ENCODE results near the gene ESR1. TPM values are rescaled to one million over a fixed set of nuclear protein-coding genes. Genes with fewer than 3 reads are reported as not detected.

ESR1 gene
- total and polyA plus RNA-seq, 7 experiments from 2014 or later = 0.59 to 5.2 (median 2.8) TPM

GRCh38 chr6:152001408-152001807 is 193.9 kb downstream of the ESR1 start:
- ChIA-PET POLR2A (no interaction called here), CTCF (no interaction called here)
- H3K27me3 ChIP-seq (ENCODE audit: control insufficient read depth in 2 of 2, insufficient read depth in 2 of 2, low read length in 2 of 2) = no peaks in the 10 kb centered on the region
- Mint-ChIP-seq H3K27me3 (peaks cover 0 to 6% (median 0%) of the 10 kb centered on the region in 5 donors), H3K9me3 (no peaks in the 10 kb centered on the region), H3K27ac (no peak overlapping the region), H3K36me3 (peaks cover 0 to 3% (median 0%) of the 10 kb centered on the region in 5 donors), H3K4me1 (no peaks in the 10 kb centered on the region), H3K4me3 (no peak overlapping the region)
- ATAC-seq (no peak), DNase-seq (no peak)
- no peaks in the 10 kb centered on the region for H3K9me3 ChIP-seq (ENCODE audit: control insufficient read depth in 2 of 3, low read length in 3 of 3)
- intact Hi-C loops (cut with micrococcal nuclease) = no loop called here
- no peaks in the 10 kb centered on the region for H3K4me1 ChIP-seq (ENCODE audit: control insufficient read depth in 2 of 2, insufficient read depth in 2 of 2, low read length in 2 of 2)
- H3K36me3 ChIP-seq (ENCODE audit: control insufficient read depth in 2 of 3, insufficient read depth in 3 of 3, low read length in 3 of 3) = no peaks in the 10 kb centered on the region
- H3K4me3 ChIP-seq (ENCODE audit: low read length) = no peak overlapping the region
- no peak overlapping the region for H3K27ac ChIP-seq (ENCODE audit: low read depth, low read length)

GRCh38 chr6:152002306-152002705 is 194.8 kb downstream of the ESR1 start:
- DNase-seq (no peak), ATAC-seq (no peak)
- Mint-ChIP-seq H3K9me3 (no peaks in the 10 kb centered on the region), H3K36me3 (peaks cover 0 to 3% (median 0%) of the 10 kb centered on the region in 5 donors), H3K27me3 (peaks cover 0 to 3% (median 0%) of the 10 kb centered on the region in 5 donors), H3K4me1 (no peaks in the 10 kb centered on the region), H3K4me3 (no peak overlapping the region), H3K27ac (no peak overlapping the region)
- Histone ChIP-seq H3K9me3 (ENCODE audit: control insufficient read depth in 2 of 3, low read length in 3 of 3) (no peaks in the 10 kb centered on the region), H3K27me3 (ENCODE audit: control insufficient read depth in 2 of 2, insufficient read depth in 2 of 2, low read length in 2 of 2) (no peaks in the 10 kb centered on the region), H3K4me1 (ENCODE audit: control insufficient read depth in 2 of 2, insufficient read depth in 2 of 2, low read length in 2 of 2) (no peaks in the 10 kb centered on the region), H3K27ac (ENCODE audit: low read depth, low read length) (no peak overlapping the region), H3K4me3 (ENCODE audit: low read length) (no peak overlapping the region), H3K36me3 (ENCODE audit: control insufficient read depth in 2 of 3, insufficient read depth in 3 of 3, low read length in 3 of 3) (no peaks in the 10 kb centered on the region)
- CTCF ChIA-PET = no interaction called here
- POLR2A ChIA-PET = no interaction called here
- intact Hi-C loops (cut with micrococcal nuclease) = no loop called here

GRCh38 chr6:152004036-152004566 is 196.6 kb downstream of the ESR1 start:
- ChIA-PET CTCF (no interaction called here), POLR2A (no interaction called here)
- Mint-ChIP-seq H3K4me1 (no peaks in the 10 kb centered on the region), H3K36me3 (peaks cover 0 to 3% (median 0%) of the 10 kb centered on the region in 5 donors), H3K4me3 (no peak overlapping the region), H3K27ac (no peak overlapping the region), H3K27me3 (peaks cover 0 to 3% (median 0%) of the 10 kb centered on the region in 5 donors), H3K9me3 (no peaks in the 10 kb centered on the region)
- no peaks in the 10 kb centered on the region for H3K27me3 ChIP-seq (ENCODE audit: control insufficient read depth in 2 of 2, insufficient read depth in 2 of 2, low read length in 2 of 2)
- H3K4me1 ChIP-seq (ENCODE audit: control insufficient read depth in 2 of 2, insufficient read depth in 2 of 2, low read length in 2 of 2) = no peaks in the 10 kb centered on the region
- intact Hi-C loops (cut with micrococcal nuclease) = loop anchor here in 1 of 2 donors (2.0 kb wide), 1 partner anchor 31 kb away; no protein-coding TSS in a partner anchor
- no peaks in the 10 kb centered on the region for H3K9me3 ChIP-seq (ENCODE audit: control insufficient read depth in 2 of 3, low read length in 3 of 3)
- DNase-seq = no peak
- no peak for ATAC-seq
- H3K27ac ChIP-seq (ENCODE audit: low read depth, low read length) = no peak overlapping the region
- H3K4me3 ChIP-seq (ENCODE audit: low read length) = no peak overlapping the region
- no peaks in the 10 kb centered on the region for H3K36me3 ChIP-seq (ENCODE audit: control insufficient read depth in 2 of 3, insufficient read depth in 3 of 3, low read length in 3 of 3)

- ChIA-PET CTCF (no interaction called here), POLR2A (no interaction called here)
- DNase-seq = no peak
- Histone ChIP-seq H3K4me1 (ENCODE audit: control insufficient read depth in 2 of 2, insufficient read depth in 2 of 2, low read length in 2 of 2) (no peaks in the 10 kb centered on the region), H3K27me3 (ENCODE audit: control insufficient read depth in 2 of 2, insufficient read depth in 2 of 2, low read length in 2 of 2) (no peaks in the 10 kb centered on the region), H3K4me3 (ENCODE audit: low read length) (no peak overlapping the region), H3K9me3 (ENCODE audit: control insufficient read depth in 2 of 3, low read length in 3 of 3) (no peaks in the 10 kb centered on the region), H3K36me3 (ENCODE audit: control insufficient read depth in 2 of 3, insufficient read depth in 3 of 3, low read length in 3 of 3) (no peaks in the 10 kb centered on the region), H3K27ac (ENCODE audit: low read depth, low read length) (no peak overlapping the region)
- intact Hi-C loops (cut with micrococcal nuclease) = loop anchor here in 1 of 2 donors (2.0 kb wide), 1 partner anchor 32 kb away; no protein-coding TSS in a partner anchor
- Mint-ChIP-seq H3K36me3 (peaks cover 0 to 3% (median 0%) of the 10 kb centered on the region in 5 donors), H3K4me3 (no peak overlapping the region), H3K4me1 (no peaks in the 10 kb centered on the region), H3K27ac (no peak overlapping the region), H3K27me3 (peaks cover 0 to 3% (median 0%) of the 10 kb centered on the region in 5 donors), H3K9me3 (no peaks in the 10 kb centered on the region)
- no peak for ATAC-seq
Observed at GRCh38 chr6:152004896-152005295, 197.4 kb downstream of the ESR1 start.

GRCh38 chr6:152008779-152009178 is 201.3 kb downstream of the ESR1 start:
- no peak for DNase-seq
- Mint-ChIP-seq H3K27me3 (peaks cover 0 to 5% (median 0%) of the 10 kb centered on the region in 5 donors), H3K36me3 (peaks cover 0 to 3% (median 0%) of the 10 kb centered on the region in 5 donors), H3K27ac (no peak overlapping the region), H3K4me1 (no peaks in the 10 kb centered on the region), H3K9me3 (peaks cover 0 to 2% (median 0%) of the 10 kb centered on the region in 11 donors), H3K4me3 (no peak overlapping the region)
- no peak for ATAC-seq
- intact Hi-C loops (cut with micrococcal nuclease) = no loop called here
- ChIA-PET CTCF (no interaction called here), POLR2A (no interaction called here)
- no peaks in the 10 kb centered on the region for H3K36me3 ChIP-seq (ENCODE audit: control insufficient read depth in 2 of 3, insufficient read depth in 3 of 3, low read length in 3 of 3)
- no peak overlapping the region for H3K4me3 ChIP-seq (ENCODE audit: low read length)
- H3K4me1 ChIP-seq (ENCODE audit: control insufficient read depth in 2 of 2, insufficient read depth in 2 of 2, low read length in 2 of 2) = no peaks in the 10 kb centered on the region
- H3K27ac ChIP-seq (ENCODE audit: low read depth, low read length) = no peak overlapping the region
- H3K9me3 ChIP-seq (ENCODE audit: control insufficient read depth in 2 of 3, low read length in 3 of 3) = no peaks in the 10 kb centered on the region
- no peaks in the 10 kb centered on the region for H3K27me3 ChIP-seq (ENCODE audit: control insufficient read depth in 2 of 2, insufficient read depth in 2 of 2, low read length in 2 of 2)

- Histone ChIP-seq H3K9me3 (ENCODE audit: control insufficient read depth in 2 of 3, low read length in 3 of 3) (no peaks in the 10 kb centered on the region), H3K27me3 (ENCODE audit: control insufficient read depth in 2 of 2, insufficient read depth in 2 of 2, low read length in 2 of 2) (peaks cover 0 to 2% of the 10 kb centered on the region in 2 donors), H3K4me1 (ENCODE audit: control insufficient read depth in 2 of 2, insufficient read depth in 2 of 2, low read length in 2 of 2) (no peaks in the 10 kb centered on the region), H3K27ac (ENCODE audit: low read depth, low read length) (no peak overlapping the region), H3K36me3 (ENCODE audit: control insufficient read depth in 2 of 3, insufficient read depth in 3 of 3, low read length in 3 of 3) (no peaks in the 10 kb centered on the region), H3K4me3 (ENCODE audit: low read length) (no peak overlapping the region)
- peaks cover 0 to 7% (median 4%) of the 10 kb centered on the region in 11 donors for H3K9me3 Mint-ChIP-seq
- ATAC-seq (no peak), DNase-seq (no peak)
- H3K27me3 Mint-ChIP-seq = peaks cover 0 to 2% (median 0%) of the 10 kb centered on the region in 5 donors
- no peak overlapping the region for H3K4me3 Mint-ChIP-seq
- ChIA-PET CTCF (no interaction called here), POLR2A (no interaction called here)
- H3K36me3 Mint-ChIP-seq = peaks cover 0 to 21% (median 5%) of the 10 kb centered on the region in 5 donors
- intact Hi-C loops (cut with micrococcal nuclease) = no loop called here
- H3K4me1 Mint-ChIP-seq = no peaks in the 10 kb centered on the region
- H3K27ac Mint-ChIP-seq = no peak overlapping the region
Observed at GRCh38 chr6:152012227-152012626, 204.7 kb downstream of the ESR1 start.

GRCh38 chr6:152018876-152019275 is 211.4 kb downstream of the ESR1 start:
- no peak overlapping the region for H3K4me3 Mint-ChIP-seq
- ChIA-PET CTCF (no interaction called here), POLR2A (interaction anchor here (0.8 kb wide), 1 partner anchor 226 kb away, joined by 4 read pairs; no protein-coding TSS in a partner anchor)
- ATAC-seq (no peak), DNase-seq (no peak)
- peaks cover 0 to 32% (median 27%) of the 10 kb centered on the region in 5 donors for H3K36me3 Mint-ChIP-seq
- peaks cover 2 to 26% (median 8%) of the 10 kb centered on the region in 11 donors for H3K9me3 Mint-ChIP-seq
- H3K4me3 ChIP-seq (ENCODE audit: low read length) = no peak overlapping the region
- H3K36me3 ChIP-seq (ENCODE audit: control insufficient read depth in 2 of 3, insufficient read depth in 3 of 3, low read length in 3 of 3) = no peaks in the 10 kb centered on the region
- intact Hi-C loops (cut with micrococcal nuclease) = no loop called here
- no peaks in the 10 kb centered on the region for H3K4me1 Mint-ChIP-seq
- H3K27ac ChIP-seq (ENCODE audit: low read depth, low read length) = no peak overlapping the region
- H3K9me3 ChIP-seq (ENCODE audit: control insufficient read depth in 2 of 3, low read length in 3 of 3) = peaks cover 0 to 4% (median 0%) of the 10 kb centered on the region in 3 experiments
- H3K27me3 Mint-ChIP-seq = no peaks in the 10 kb centered on the region
- peaks cover 0 to 2% of the 10 kb centered on the region in 2 donors for H3K27me3 ChIP-seq (ENCODE audit: control insufficient read depth in 2 of 2, insufficient read depth in 2 of 2, low read length in 2 of 2)
- H3K4me1 ChIP-seq (ENCODE audit: control insufficient read depth in 2 of 2, insufficient read depth in 2 of 2, low read length in 2 of 2) = no peaks in the 10 kb centered on the region
- H3K27ac Mint-ChIP-seq = no peak overlapping the region

Data from naive thymus-derived CD4-positive, alpha-beta T cell (primary cell).